Upper lobe of left lung (tissue), 4 donors: Measurements from ENCODE around the gene RBM10.

Experiments used
- POLR2A ChIP-seq, 4 donors: fragments of 450-650 bp; IDR thresholded peaks; one replicate each; pipeline ENCODE4 v1.5.1; 2016 to 2017; ENCODE audit warnings: antibody characterized with exemption in 4 of 4, mild to moderate bottlenecking in 2 of 4
- POLR2AphosphoS5 ChIP-seq, 2 donors: sonication (generic); formaldehyde crosslinking; IDR thresholded peaks; one replicate each; pipeline ENCODE4 v1.5.1; 2017; ENCODE audit warnings: antibody characterized with exemption in 2 of 2
- TF ChIP-seq, protein P1 (sequence below), 6 experiments: fragments of 450-650 bp in 4 of 6; fragments of 200-600 bp in 2 of 6; sonication (generic) in 2 of 6; IDR thresholded peaks; one replicate each; pipeline ENCODE4 v1.5.1; 2016 to 2019; ENCODE audit warnings: antibody characterized with exemption in 6 of 6

DNA sequence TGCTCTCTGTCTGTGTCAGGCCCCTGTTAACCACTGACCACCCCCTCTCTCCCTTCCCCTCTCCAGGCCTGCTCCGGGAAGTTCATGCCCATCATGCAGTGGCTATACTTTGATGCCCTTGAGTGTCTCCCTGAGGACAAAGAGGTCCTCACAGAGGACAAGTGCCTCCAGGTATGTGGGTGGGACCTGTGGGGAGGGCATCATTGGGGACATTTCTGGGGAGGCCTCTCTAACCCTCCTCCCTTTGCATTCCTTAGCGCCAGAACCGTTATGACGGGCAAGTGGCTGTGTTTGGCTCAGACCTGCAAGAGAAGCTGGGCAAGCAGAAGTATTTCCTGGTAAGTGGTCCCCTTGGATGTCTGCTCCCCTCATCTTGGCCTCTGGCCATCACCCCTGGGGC is 57.9 kb downstream of the RBM10 start:
- TF ChIP-seq, protein P1, sequence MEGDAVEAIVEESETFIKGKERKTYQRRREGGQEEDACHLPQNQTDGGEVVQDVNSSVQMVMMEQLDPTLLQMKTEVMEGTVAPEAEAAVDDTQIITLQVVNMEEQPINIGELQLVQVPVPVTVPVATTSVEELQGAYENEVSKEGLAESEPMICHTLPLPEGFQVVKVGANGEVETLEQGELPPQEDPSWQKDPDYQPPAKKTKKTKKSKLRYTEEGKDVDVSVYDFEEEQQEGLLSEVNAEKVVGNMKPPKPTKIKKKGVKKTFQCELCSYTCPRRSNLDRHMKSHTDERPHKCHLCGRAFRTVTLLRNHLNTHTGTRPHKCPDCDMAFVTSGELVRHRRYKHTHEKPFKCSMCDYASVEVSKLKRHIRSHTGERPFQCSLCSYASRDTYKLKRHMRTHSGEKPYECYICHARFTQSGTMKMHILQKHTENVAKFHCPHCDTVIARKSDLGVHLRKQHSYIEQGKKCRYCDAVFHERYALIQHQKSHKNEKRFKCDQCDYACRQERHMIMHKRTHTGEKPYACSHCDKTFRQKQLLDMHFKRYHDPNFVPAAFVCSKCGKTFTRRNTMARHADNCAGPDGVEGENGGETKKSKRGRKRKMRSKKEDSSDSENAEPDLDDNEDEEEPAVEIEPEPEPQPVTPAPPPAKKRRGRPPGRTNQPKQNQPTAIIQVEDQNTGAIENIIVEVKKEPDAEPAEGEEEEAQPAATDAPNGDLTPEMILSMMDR (IDR thresholded peaks at IDR 0.05) = no peak
- no peak for TF ChIP-seq POLR2AphosphoS5 (IDR thresholded peaks at IDR 0.05)
- no peak for TF ChIP-seq POLR2A (IDR thresholded peaks at IDR 0.05)
